ENCODE results near the gene COL13A1. TPM values are rescaled to one million over a fixed set of nuclear protein-coding genes. Genes with fewer than 3 reads are reported as not detected.
A peak's percentile ranks its signal among the peaks of the same experiment; 100 is the strongest.

The COL13A1 gene
- total and polyA plus RNA-seq, 2 experiments from 2014 or later = 5.2 to 8.6 TPM

DNA sequence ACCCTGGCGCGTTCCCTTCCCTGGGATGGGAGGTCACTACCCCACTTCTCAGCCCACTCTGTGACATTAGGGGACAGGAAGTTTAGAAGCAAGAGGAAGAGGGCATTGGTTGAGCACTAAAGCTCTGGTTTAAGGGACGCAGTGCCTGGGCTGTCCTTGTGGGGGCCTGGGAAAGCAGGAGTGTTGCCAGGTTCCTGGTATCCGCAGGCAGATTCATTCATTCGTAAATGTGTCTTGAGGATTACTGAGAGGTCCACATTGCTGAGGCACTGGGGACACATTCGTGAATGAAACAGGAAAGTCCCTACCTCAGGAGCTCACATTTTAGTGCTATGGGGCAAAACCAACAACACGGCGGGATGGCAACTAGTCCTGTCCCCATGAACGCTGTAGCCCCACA lies 69.4 kb downstream of the COL13A1 start:
- Mint-ChIP-seq H3K36me3 (ENCODE audit: low read depth) (no peaks in the 10 kb centered on the region), H3K9me3 (no peaks in the 10 kb centered on the region), H3K27me3 (ENCODE audit: insufficient read depth, low read depth, poor library complexity) (peaks cover 31% of the 10 kb centered on the region), H3K4me3 (no peak overlapping the region), H3K4me1 (peaks cover 77% of the 10 kb centered on the region), H3K27ac (no peak overlapping the region)
- TF ChIP-seq POLR2AphosphoS5 (IDR thresholded peaks at IDR 0.05; ENCODE audit: low read depth) (no peak), NANOG (IDR thresholded peaks at IDR 0.05; ENCODE audit: borderline replicate concordance) (no peak), STAT1 (IDR thresholded peaks at IDR 0.05; ENCODE audit: unreplicated experiment) (no peak), ETS1 (IDR thresholded peaks at IDR 0.05) (no peak), CTCF (conservative IDR thresholded peaks at IDR 0.05; ENCODE audit: low read depth in 2 of 2) (0 out of 4 replicates have a peak, but pooled peaks have one; percentile 3 to 12), CREB1 (CRISPR knock-in tag; IDR thresholded peaks at IDR 0.05; ENCODE audit: low read depth) (no peak)
- TF ChIP-seq, protein P1, sequence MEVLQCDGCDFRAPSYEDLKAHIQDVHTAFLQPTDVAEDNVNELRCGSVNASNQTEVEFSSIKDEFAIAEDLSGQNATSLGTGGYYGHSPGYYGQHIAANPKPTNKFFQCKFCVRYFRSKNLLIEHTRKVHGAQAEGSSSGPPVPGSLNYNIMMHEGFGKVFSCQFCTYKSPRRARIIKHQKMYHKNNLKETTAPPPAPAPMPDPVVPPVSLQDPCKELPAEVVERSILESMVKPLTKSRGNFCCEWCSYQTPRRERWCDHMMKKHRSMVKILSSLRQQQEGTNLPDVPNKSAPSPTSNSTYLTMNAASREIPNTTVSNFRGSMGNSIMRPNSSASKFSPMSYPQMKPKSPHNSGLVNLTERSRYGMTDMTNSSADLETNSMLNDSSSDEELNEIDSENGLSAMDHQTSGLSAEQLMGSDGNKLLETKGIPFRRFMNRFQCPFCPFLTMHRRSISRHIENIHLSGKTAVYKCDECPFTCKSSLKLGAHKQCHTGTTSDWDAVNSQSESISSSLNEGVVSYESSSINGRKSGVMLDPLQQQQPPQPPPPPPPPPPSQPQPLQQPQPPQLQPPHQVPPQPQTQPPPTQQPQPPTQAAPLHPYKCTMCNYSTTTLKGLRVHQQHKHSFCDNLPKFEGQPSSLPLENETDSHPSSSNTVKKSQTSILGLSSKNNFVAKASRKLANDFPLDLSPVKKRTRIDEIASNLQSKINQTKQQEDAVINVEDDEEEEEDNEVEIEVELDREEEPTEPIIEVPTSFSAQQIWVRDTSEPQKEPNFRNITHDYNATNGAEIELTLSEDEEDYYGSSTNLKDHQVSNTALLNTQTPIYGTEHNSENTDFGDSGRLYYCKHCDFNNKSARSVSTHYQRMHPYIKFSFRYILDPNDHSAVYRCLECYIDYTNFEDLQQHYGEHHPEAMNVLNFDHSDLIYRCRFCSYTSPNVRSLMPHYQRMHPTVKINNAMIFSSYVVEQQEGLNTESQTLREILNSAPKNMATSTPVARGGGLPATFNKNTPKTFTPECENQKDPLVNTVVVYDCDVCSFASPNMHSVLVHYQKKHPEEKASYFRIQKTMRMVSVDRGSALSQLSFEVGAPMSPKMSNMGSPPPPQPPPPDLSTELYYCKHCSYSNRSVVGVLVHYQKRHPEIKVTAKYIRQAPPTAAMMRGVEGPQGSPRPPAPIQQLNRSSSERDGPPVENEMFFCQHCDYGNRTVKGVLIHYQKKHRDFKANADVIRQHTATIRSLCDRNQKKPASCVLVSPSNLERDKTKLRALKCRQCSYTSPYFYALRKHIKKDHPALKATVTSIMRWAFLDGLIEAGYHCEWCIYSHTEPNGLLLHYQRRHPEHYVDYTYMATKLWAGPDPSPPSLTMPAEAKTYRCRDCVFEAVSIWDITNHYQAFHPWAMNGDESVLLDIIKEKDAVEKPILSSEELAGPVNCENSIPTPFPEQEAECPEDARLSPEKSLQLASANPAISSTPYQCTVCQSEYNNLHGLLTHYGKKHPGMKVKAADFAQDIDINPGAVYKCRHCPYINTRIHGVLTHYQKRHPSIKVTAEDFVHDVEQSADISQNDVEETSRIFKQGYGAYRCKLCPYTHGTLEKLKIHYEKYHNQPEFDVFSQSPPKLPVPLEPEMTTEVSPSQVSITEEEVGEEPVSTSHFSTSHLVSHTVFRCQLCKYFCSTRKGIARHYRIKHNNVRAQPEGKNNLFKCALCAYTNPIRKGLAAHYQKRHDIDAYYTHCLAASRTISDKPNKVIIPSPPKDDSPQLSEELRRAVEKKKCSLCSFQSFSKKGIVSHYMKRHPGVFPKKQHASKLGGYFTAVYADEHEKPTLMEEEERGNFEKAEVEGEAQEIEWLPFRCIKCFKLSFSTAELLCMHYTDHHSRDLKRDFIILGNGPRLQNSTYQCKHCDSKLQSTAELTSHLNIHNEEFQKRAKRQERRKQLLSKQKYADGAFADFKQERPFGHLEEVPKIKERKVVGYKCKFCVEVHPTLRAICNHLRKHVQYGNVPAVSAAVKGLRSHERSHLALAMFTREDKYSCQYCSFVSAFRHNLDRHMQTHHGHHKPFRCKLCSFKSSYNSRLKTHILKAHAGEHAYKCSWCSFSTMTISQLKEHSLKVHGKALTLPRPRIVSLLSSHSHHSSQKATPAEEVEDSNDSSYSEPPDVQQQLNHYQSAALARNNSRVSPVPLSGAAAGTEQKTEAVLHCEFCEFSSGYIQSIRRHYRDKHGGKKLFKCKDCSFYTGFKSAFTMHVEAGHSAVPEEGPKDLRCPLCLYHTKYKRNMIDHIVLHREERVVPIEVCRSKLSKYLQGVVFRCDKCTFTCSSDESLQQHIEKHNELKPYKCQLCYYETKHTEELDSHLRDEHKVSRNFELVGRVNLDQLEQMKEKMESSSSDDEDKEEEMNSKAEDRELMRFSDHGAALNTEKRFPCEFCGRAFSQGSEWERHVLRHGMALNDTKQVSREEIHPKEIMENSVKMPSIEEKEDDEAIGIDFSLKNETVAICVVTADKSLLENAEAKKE (CRISPR knock-in tag; IDR thresholded peaks at IDR 0.05) = no peak
- H3K9me2 ChIP-seq (ENCODE audit: insufficient read depth) = no peaks in the 10 kb centered on the region
- H3K27me3 ChIP-seq (ENCODE audit: insufficient read depth) = no peaks in the 10 kb centered on the region
- 0 out of 2 replicates have a peak, but pooled peaks cover 5% of the 10 kb centered on the region for H3F3A ChIP-seq (replicated peaks; ENCODE audit: low read depth)
- no peaks in the 10 kb centered on the region for H3K79me2 ChIP-seq (replicated peaks; ENCODE audit: insufficient read depth)
- ATAC-seq (peak; percentile 2; the same call in 1 of the 3 replicates), DNase-seq (ENCODE audit: low spot score) (peak; percentile 56)
- peak overlapping the region; percentile 81 for H2AFZ ChIP-seq
- no peak overlapping the region for H3K27ac ChIP-seq (ENCODE audit: low read depth)
- peaks cover 64% of the 10 kb centered on the region for H3K4me1 ChIP-seq (ENCODE audit: insufficient read depth)
- no peaks in the 10 kb centered on the region for H4K20me1 ChIP-seq (replicated peaks; ENCODE audit: insufficient read depth)
- H3K36me3 ChIP-seq (ENCODE audit: insufficient read depth) = no peaks in the 10 kb centered on the region
- H3K4me2 ChIP-seq = no peak overlapping the region; the same call in 1 of the 2 replicates
- H3K4me3 ChIP-seq = no peak overlapping the region
